Posterior cingulate gyrus (tissue), 11 donors: ENCODE data around the gene SLC36A1.
"Not testable (repeated sequence)": the region's sequence is repeated elsewhere in the genome, so short reads cannot be mapped to it uniquely, and the experiment has no call there.

Experiments used
- DNase-seq, 10 donors: peaks; one replicate each; pipeline versions ENCODE4 v3.0.0 to v3.0.0-alpha.2; 2020 to 2021; ENCODE audit warnings: mixed read lengths in 3 of 10
- intact Hi-C: fragments of 100-400 bp; cut with DNase I; formaldehyde crosslinking; loops from one replicate; pipeline ENCODE4 v1.15.1; 2023

The SLC36A1 gene

GRCh38 chr5:151480384-151481293 is 33.2 kb downstream of the SLC36A1 start:
- intact Hi-C loops, result no loop called here
- peak in 6 of 10 donors; percentile 37 to 90 (median 54) for DNase-seq

DNA sequence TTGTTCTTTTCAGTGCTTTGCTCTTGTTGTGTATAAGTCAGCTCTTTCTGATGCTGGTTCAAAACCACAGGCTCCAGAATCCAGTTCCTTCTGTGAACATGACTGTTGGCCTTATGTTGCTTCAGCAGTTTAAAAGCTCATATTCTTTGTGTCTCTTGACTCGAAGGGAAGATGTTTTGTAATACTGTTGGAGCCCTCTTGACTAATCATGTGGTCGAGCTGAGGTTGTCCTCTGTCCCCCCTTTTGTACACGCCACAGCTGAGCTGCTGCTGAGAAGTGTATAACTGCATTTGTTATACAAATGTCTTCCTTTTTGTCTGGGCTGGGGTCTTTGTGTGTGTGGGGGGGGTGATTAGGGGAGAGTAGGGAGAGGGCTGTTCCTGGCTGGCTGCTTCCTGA is 35.8 kb downstream of the SLC36A1 start:
- intact Hi-C loops, result no loop called here
- DNase-seq, result no peak

DNA sequence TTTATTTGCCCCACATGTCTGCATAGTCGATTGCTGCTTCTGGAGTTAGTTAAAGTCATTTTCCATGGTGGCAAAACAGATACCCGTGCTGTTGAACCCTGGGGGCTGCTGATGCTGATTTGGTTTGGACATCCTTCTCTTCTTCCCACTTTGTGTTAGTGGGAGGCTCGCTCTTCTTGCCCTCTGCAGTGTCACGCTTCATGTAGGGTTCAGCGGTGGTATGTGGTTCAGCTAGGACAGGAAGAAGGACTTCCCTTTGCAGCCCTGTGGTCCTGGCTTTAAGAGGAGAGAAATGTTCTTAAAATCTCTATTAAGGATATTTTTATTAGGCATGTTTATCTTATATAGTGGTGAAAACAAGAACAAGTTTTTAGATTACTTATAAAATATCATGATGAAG is 36.2 kb downstream of the SLC36A1 start:
- intact Hi-C loops, result no loop called here
- no peak for DNase-seq

GRCh38 chr5:151487544-151487943 is 40.1 kb downstream of the SLC36A1 start:
- intact Hi-C loops, result no loop called here
- no peak for DNase-seq

GRCh38 chr5:151490627-151491026 is 43.2 kb downstream of the SLC36A1 start:
- intact Hi-C loops, result no loop called here

GRCh38 chr5:151491062-151491461 is 43.7 kb downstream of the SLC36A1 start:
- intact Hi-C loops, result no loop called here
- DNase-seq, result no peak

More at GRCh38 chr5:151490627-151491026, 43.2 kb downstream of the SLC36A1 start:
- no peak for DNase-seq

GRCh38 chr5:151492729-151493128 is 45.3 kb downstream of the SLC36A1 start:
- intact Hi-C loops, result no loop called here
- no peak for DNase-seq

DNA sequence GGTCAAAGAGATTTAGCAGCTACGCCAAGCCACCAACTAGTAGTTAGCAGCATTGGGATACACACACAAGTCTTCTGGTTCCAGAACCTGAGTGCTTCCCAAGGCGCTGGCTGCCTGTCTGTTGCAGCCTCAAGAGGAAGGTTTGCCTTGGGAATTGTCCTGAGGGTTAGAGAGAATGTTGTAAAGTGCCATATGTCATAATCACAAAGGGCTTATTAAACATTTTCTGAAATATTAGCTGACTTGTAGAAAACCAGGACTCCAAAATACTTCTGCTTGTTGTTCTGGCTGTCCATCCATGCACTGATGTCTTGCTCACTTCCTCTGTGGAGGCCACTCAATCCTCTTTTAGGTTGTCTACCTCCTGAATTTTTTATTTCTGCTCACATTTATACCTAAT is 46.3 kb downstream of the SLC36A1 start:
- intact Hi-C loops, result no loop called here
- no peak for DNase-seq

DNA sequence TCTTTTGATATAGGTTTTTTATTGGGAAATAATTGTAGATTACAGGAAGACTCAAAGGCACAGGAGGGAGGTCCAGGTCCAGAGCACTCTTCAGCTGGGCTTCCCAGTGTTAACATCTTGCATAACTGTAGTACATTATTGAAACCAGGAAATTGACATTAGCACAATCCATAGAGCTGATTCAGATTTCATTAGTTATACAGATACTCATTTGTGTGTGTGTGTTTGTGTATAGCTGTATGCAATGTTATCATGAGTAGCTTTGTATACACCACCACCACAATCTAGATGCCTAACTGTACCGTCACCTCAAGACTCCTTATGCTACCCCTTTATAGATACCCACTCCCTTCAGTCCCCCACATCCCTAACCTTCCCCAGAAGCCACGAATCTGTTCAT is 47.9 kb downstream of the SLC36A1 start:
- DNase-seq, result no peak
- intact Hi-C loops, result no loop called here

DNA sequence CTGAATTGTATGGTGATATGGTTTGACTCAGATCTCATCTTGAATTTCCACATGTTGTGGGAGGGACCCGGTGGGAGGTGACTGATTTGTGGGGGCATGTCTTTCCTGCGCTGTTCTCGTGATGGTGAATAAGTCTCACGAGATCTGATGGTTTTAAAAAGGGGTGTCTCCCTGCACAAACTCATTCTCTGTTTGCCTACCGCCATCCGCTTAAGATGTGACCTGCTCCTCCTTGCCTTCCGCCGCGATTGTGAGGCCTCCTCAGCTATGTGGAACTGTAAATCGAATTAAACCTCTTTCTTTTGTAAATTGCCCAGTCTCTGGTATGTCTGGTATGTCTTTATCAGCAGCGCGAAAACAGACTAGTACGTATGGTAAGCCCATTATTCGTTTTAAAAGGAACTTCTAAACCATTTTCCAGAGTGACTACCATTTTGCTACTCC is 48.7 kb downstream of the SLC36A1 start:
- DNase-seq, result no peak

GRCh38 chr5:151497391-151498002 is 50.1 kb downstream of the SLC36A1 start:
- intact Hi-C loops, result no loop called here
- no peak for DNase-seq

More for the DNA sequence above, 48.7 kb downstream of the SLC36A1 start:
- intact Hi-C loops, result no loop called here

- no peak for DNase-seq
- intact Hi-C loops, result no loop called here
Measured at GRCh38 chr5:151498395-151499155, 51.2 kb downstream of the SLC36A1 start.

- intact Hi-C loops, result loop anchor here (1.0 to 5.0 kb wide), 2 partner anchors 52 to 153 kb away; partner anchors contain the start of gene SLC36A1
- no peak for DNase-seq
Measured at GRCh38 chr5:151499501-151500035, 52.2 kb downstream of the SLC36A1 start.

- intact Hi-C loops, result loop anchor here (5.0 kb wide), 1 partner anchor 148 kb away; no protein-coding TSS in a partner anchor
- no peak for DNase-seq
Measured at GRCh38 chr5:151504006-151504405, 56.6 kb downstream of the SLC36A1 start.

DNA sequence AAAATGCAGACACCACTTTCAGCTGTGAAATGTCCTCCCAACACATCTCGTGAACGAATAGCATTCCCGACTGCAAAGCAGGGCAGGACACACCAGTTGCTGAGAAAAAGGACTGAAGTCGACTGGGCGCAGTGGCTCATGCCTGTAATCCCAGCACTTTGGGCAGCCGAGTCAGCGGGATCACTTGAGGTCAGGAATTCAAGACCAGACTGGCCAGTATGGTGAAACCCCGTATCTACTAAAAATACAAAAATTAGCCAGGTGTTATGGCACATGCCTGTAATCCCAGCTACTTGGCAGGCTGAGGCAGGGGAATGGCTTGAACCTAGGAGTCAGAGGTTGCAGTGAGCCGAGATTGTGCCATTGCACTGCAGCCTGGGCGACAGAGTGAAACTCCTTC is 60.9 kb downstream of the SLC36A1 start:
- DNase-seq, intact Hi-C loops: not testable (repeated sequence)

- DNase-seq, result no peak
- intact Hi-C loops, result no loop called here
Measured at GRCh38 chr5:151509231-151509630, 61.8 kb downstream of the SLC36A1 start.

DNA sequence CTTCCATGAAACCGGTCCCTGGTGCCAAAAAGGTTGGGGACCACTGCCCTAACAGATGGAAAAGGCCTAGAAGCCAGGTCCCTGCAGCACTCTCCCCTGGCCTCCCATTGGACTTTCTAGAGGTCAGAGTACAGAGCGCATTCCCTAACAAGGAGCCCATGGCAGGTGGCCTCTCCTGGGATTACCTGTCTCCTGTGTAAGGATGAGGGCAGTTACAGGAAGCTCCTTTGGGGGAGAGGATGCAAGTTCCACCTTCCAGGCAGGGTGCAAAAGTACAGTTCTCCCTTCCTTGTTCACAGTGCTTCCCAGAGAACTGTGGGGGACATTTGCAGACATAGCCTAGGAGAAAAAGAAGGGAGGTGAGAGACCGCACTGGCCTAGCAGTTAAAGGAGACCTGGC is 62.4 kb downstream of the SLC36A1 start:
- intact Hi-C loops, result no loop called here

DNA sequence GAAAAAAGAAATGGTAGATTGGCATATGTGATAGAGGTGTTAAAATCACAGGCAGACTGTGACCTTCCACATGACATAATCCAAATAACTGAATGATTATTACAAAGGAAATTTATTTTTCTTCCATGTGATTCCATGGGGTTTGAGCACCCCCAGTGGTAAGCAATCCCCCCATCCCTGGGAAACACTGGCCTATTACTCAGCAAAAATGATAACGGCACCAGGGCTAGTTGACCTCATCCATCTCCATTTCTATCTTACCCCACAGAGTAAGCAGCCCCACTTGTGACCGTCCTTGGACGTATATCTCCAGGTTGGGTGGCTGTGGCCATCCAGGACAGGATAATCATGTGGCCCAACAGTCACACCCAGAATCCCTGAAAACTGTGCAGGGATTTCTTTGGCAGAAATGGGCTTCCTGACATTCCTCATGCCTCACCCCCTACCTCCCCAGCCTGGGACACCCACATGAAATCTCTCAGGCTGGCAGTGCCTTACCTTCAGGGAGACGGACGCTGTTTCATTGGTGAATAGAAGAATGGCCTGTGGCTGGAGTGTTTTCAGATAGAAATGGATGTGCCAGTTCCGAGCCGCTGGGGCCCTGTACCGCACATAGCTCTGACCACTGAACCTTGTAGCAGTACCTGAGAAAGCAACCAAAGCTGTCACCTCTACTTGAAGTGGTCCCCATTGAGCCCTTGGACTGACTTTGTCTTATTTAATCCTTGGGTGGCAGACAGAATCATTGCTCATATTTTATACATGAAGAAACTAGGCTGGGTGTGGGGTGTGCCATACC is 69.9 kb downstream of the SLC36A1 start:
- no peak for DNase-seq
- intact Hi-C loops, result no loop called here

More for the DNA sequence above, 62.4 kb downstream of the SLC36A1 start:
- no peak for DNase-seq

DNA sequence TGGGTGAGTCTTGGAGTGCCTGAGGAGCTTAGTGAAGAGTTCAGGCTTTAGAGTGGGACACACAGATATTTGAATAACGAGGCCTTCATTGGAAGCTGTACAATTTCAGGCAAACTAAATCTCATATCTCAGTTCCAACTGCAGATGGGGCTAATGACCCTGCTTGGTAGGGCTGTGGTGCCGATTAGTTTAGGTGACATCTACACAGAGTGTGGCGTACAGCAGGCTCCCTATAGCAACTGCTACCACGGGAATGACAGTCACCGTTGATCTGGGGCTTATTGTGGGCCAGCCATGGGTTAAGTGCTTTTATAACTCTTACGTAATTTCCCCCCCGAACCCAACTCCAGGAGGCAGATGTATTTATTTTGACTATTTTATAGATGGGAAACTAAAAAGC is 72.9 kb downstream of the SLC36A1 start:
- intact Hi-C loops, result loop anchor here (10.0 kb wide), 1 partner anchor 205 kb away; no protein-coding TSS in a partner anchor
- DNase-seq, result no peak

- DNase-seq, result no peak
- intact Hi-C loops, result loop anchor here (10.0 kb wide), 1 partner anchor 203 kb away; no protein-coding TSS in a partner anchor
Measured at GRCh38 chr5:151522226-151522625, 74.8 kb downstream of the SLC36A1 start.
